Iris pigment epithelial cell (primary cell): ENCODE results near the gene ARHGEF11.
A peak's percentile ranks its signal among the peaks of the same experiment; 100 is the strongest.

Source experiments
- DNase-seq: peaks from one replicate; pipeline ENCODE4 v3.0.0-alpha.2; 2011; ENCODE audit warnings: low read depth

The ARHGEF11 gene

DNA sequence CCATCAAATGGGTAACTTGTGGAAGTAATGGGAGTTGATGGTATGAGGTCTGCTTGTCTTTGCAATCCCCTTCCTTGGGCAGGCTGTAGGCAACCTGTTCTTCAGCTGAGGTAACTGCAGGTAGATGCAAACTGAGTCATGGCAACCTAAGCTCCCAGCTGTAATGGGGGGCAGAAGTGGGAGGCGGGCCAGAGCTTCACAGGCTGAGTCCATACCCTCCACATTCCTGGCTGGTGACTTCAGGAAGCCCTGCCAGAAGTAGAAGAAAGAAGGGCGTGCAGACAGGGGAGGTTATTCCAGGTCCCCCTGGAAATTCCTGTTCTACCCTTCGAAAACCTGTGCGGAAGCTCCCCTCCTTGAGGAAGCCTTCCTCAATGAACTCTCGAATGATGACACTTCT is 44.9 kb downstream of the ARHGEF11 start:
- DNase-seq = peak; percentile 28

DNA sequence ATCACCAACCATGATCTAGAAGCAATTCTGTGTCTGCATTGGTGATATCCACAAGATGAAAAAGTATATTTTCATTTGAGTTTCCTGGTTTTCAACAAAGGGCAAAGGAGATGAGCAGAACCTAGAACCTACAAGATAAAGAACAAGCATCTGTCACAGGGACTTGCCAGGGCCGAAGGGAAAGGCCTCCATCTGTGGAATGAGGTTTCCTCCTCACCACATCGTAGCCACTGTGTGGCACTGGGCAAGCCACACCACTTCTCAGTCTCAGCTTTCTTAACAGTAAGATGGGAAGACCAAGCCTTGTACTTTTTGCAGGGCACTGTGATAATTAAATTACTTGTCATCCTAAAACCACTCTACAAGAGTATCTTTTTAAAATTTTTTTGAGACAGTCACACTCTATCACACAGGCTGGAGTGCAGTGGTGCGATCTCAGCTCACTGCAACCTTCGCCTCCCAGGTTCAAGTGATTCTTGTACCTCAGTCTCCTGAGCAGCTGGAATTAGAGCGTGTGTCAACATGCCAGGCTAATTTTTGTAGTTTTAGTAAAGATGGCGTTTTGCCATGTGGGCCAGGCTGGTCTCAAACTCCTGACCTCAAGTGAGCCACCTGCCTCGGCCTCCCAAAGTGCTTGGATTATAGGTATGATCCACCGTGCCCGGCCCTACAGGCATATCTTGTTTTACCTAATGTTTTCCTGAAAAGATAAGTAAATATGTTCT is 45.8 kb downstream of the ARHGEF11 start:
- DNase-seq = no peak

DNA sequence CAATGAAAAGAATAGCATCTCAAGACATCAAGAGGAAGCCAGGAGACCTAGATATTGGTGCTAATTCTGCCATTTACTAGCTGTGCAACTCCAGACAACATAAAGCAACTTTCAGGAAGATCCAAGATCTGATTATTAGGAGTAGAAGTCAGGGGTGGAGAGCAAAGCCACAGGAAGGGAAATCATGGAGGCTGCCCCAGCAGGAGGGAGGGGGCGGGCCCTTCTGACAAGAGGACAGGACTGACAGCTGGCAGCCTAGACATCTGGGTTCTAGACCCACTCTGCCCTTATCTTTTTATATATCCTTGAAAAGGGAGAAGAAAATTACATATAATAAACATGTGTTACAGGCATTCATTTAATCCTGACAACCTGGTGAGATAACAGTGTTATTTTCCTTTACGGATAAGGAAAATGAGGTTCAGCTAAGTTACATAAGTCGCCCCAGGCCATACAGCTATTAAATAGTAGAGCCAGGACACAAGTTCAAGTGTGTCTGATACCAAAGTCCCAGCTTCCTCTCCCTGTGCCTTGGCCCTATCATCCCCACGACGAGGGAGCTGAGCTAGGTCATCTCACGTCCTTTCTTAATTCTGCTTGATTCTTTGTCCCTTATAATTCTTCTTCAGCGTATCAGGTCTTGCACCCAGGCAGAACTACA is 46.6 kb downstream of the ARHGEF11 start:
- DNase-seq = no peak

DNA sequence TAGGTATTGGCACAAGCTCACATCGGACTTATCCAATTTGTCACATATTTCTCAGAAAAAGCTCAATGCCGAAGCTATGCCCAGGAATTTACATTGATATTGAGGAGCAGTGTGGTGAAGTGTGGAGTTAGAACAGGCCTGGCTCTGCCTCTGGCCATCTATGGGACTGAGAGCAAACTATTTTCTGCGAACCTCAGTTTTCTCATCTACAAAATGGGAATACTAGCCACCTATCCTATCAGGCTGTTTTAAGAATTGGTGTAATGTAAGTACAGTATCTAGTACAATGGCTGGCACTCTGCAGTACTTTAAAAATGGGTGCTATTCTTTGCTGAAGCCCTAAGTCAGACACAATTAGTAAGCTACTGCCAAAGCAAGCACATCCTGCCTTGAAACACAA is 47.2 kb downstream of the ARHGEF11 start:
- no peak for DNase-seq

DNA sequence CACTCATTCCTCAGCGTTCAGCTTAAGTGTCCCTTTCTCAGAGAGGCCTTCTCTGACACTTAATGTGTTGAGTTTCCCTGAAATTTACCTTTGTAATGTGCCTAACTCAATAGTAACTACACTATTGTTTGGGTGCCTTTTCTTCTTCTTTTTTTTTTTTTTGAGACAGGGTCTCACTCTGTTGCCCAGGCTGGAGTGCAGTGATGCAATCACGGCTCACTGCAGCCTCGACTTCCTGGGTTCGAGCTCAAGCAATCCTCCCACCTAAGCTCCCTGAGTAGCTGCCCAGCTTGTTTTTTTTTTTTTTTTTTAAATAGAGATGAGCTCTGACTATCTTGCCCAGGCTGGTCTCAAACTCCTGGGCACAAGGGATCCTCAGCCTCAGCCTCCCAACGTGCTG is 50.1 kb downstream of the ARHGEF11 start:
- DNase-seq = no peak

GRCh38 chr1:156994277-156994676 is 51.3 kb downstream of the ARHGEF11 start:
- DNase-seq = no peak

DNA sequence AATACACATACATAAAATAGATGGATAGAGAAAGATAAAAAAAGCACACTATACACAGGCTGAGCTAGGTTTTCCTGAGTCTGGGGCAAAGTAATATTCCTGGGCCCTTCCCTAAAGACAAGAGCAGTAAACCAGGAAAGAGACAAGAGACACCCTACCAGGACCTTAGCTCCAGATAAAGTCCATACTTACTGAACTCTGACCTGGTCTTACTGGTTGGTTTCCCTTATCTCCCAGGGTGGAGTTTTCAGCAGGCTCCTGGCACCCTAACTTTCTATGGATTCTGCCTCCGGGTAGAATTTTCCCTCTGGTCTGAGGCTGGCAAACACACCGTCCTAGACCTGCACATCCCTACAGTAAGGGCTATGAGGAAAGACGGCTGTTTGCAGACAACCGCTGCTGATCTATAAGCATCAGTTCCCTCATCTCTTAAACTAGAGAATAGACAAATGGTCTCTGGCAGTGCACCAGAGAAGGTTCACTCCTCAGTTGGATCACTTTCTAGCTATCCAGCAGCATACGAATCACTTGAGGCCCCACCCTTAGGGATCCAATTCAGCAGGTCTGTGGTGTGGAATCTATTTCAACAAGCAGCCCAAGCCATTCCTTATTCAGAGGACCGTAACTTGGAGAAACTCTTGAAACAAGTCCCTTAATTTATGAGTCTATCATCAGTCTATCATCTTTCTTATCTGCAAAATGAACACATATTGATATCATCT is 52.0 kb downstream of the ARHGEF11 start:
- DNase-seq = no peak

DNA sequence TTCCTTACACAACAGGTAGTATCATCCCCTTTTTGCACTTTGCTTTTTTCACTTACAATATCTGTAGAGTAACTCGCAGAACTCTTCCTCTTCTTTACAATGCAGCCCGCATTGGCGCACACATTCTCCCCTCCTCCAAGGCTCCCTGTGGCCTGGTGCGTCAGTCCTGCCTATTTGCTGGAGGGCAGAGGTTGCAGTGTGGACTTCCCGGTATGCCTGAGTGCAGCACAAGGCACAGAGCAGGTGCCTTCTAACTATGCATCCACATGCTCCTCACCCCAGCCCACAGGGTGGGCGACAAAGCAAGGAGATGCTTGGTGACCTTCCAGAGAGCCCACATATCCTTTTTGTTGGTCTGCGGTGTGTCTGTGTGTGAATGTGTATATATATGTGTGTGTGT is 53.3 kb downstream of the ARHGEF11 start:
- no peak for DNase-seq

DNA sequence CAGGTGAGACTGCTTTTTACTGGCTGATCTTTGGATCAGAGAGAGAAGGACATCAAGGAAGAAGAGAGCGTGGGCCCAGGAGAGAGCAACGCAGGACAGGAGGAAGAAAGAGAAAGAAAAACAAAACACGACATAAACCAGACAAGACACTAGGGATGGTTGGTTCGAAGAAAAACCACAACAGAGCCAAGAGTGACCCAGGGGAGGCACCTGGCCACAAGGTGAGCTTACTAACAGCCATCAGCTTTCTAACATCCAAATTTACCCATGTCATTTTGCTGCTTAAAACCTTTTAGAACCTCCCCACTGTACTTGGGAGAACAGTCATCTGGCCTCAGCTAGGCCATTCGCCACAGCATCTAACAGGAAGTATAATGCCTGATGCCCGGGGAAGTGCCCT is 57.8 kb downstream of the ARHGEF11 start:
- DNase-seq = no peak

DNA sequence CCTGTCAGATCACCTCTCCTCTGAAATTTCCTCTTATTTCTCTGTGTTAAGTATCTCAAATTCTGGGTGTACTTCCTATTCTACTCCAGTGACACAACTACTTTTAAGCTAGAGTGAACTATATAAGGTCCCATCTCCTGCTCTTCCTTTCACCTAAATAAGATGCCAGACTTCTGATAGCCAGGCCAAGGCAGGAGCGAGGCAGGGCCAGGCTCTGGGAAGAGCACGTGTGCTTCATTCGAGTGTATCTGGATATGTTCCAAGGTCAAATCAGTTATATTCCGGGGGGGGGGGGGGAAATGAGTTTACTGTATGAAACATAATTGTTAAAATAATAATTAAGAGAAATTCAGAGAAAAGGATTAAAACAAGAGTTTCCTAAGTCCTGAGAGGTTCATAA is 65.0 kb downstream of the ARHGEF11 start:
- DNase-seq = no peak

DNA sequence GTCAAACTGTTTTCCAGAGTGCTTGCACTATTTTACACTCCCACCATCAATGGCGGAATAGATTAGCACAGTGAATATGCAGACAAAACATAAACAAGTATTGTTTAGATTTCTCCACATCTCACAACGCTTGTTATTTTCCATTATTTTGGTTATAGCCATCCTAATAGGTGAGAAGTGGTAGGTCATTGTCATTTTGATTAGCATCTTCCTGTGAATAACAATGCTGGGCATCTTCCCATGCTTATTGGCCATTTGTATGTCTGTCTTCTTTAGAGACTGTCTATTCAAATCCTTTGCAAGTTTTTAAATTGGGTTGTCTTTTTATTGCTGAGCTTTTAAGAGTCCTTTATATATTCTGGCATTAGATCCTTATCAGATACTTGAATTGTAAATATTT is 70.5 kb downstream of the ARHGEF11 start:
- no peak for DNase-seq

DNA sequence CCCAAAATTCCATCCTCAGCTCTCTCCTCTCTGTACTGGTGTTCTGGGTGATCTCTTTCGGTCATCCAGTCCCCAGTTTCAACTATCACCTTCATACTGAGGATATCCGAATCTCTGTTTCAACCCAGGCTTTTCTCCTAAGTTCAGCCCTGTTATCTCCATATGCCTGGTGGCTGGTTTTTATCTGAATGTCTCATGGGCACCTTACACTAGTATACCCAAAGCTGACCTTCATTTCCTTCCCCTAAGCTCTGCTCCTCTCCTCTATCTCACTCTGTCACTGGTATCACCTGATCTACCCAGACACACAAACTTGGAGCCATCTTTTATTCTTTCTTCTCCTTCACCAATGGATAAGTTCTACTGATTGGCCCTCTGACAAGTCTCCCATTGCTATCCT is 72.1 kb downstream of the ARHGEF11 start:
- no peak for DNase-seq

DNA sequence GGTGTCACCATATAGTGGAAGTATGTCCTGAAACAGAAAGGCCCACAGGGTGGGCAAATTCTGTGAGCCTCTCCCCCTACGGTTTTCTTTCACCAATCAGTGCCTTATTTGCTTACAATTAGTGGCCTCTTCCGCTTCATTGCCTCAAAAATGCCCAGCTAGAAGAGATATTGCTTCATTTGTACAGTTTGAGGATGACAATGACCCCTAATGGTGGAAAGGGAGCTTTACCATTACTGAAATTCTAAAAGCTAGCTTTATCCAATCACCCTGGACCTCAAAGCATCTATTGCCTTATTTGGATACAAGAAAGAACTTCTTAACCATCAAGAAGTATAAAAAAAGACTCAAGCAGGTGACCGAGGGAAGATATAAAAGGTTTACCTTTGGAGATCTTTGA is 75.5 kb downstream of the ARHGEF11 start:
- peak; percentile 27 for DNase-seq

DNA sequence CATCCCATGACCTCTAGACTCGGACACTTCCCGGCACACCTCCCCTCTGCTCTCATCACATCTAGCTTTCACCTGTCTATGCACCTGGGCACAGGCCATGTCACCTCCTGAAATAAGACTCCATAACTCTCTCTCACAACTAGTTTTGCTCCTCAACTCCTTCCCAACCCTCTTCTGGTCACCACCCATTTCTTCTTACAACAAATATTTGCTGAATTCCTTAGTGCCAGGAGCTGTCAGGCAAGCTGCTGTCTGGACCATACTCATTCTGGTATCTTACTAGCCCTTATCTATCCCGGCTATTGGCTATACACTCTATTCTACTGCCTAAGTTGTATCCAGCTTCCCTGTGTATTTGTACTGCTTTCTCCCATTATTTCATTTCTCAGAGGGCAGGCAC is 76.0 kb downstream of the ARHGEF11 start:
- no peak for DNase-seq

DNA sequence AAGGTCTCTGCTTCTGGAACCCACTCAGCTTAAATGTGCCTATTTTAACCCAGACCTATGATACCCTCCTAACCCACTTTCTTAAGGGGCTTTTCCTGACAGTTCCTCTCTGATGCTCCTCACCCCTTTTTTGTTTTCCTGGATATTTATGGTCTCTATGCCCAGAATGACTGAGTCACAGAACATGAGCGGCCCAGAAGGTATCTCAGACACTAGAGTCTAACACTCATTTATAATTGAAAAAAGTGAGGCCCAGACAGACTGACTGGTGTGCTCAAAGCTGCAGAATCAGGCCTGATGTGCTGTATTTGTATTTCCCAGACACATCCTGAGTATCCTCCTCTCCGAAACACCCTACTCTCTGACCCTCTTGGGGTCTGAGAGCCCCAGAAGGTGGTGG is 81.1 kb downstream of the ARHGEF11 start:
- peak; percentile 18 for DNase-seq

GRCh38 chr1:156963621-156964020 is 81.9 kb downstream of the ARHGEF11 start:
- peak; percentile 28 for DNase-seq

- no peak for DNase-seq
Observed at GRCh38 chr1:156961709-156962108, 83.8 kb downstream of the ARHGEF11 start.

DNA sequence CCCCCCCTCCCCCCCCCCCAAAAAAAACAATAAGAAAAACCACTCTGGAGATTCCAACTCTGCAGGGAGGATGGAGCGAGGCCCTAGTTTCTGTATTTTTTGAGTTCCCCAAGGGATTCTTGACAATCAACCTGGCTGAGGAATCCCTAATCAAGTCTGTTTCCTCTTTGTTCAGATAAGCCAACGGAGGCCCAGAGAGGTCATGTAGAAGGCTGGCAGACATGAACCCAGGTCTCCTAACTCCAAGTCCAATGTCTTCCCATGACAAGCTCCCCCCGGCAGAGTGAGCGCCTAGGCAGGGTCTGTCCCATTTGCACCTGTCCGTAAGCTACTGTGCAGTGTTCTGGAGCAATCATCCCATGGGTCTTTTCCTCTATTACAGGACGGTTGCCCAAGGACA is 85.6 kb downstream of the ARHGEF11 start:
- DNase-seq = no peak

GRCh38 chr1:156959414-156959813 is 86.1 kb downstream of the ARHGEF11 start:
- peak; percentile 72 for DNase-seq

GRCh38 chr1:156958247-156958714 is 87.3 kb downstream of the ARHGEF11 start:
- DNase-seq = peak; percentile 22

- no peak for DNase-seq
Observed at GRCh38 chr1:156957634-156958033, 87.9 kb downstream of the ARHGEF11 start.

GRCh38 chr1:156956333-156956732 is 89.2 kb downstream of the ARHGEF11 start:
- DNase-seq = no peak

DNA sequence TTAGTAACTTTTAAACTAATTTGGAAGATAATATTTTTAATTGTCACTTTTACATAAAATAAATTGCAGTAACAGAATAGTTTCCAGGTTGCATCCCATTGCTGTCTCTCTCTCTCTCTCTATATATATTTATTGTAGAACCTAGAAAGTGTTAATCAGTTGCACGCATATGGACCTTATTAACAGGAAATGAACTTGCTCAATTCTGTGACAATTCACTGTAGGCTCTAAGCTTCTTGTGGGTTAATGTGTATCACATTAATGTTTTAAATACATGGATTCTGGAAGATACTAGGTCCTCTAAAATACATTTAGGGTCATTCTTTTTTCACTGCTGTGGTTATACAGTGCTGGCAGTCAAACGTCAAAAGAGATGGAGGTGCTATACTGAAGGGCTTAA is 92.0 kb downstream of the ARHGEF11 start:
- no peak for DNase-seq
